Smooth muscle cell (in vitro differentiated cells): ENCODE measurements around the gene PRTFDC1. TPM values are rescaled to one million over a fixed set of nuclear protein-coding genes. Genes with fewer than 3 reads are reported as not detected.

Experiments
- DNase-seq: peaks from one replicate; lab custom pipeline; 2025; ENCODE audit not compliant: unreplicated experiment; lab: John Stamatoyannopoulos, UW
- H2AFZ ChIP-seq: fragments of 200-600 bp; sonication (generic); 2 replicates; pipeline ENCODE4 v1.6.0; 2016; ENCODE audit warnings: antibody characterized with exemption, low read depth, mild to moderate bottlenecking
- H3F3A ChIP-seq: fragments of 200-600 bp; sonication (generic); 2 replicates; pipeline ENCODE4 v1.6.0; 2017; ENCODE audit warnings: antibody characterized with exemption, low read depth
- H3K27ac ChIP-seq: fragments of 200-600 bp; sonication (generic); 2 replicates; pipeline ENCODE4 v1.5.1; 2016; ENCODE audit warnings: low read depth, mild to moderate bottlenecking
- H3K27me3 ChIP-seq: fragments of 200-600 bp; sonication (generic); 2 replicates; pipeline ENCODE4 v1.6.1; 2016; ENCODE audit warnings: low read depth, mild to moderate bottlenecking
- H3K36me3 ChIP-seq: fragments of 200-600 bp; sonication (generic); 2 replicates; pipeline ENCODE4 v1.5.1; 2016; ENCODE audit warnings: low read depth
- H3K4me1 ChIP-seq: fragments of 200-600 bp; sonication (generic); 2 replicates; pipeline ENCODE4 v1.5.1; 2016; ENCODE audit warnings: low read depth
- H3K4me2 ChIP-seq: fragments of 200-600 bp; sonication (generic); 2 replicates; pipeline ENCODE4 v1.6.0; 2016; ENCODE audit warnings: mild to moderate bottlenecking
- H3K4me3 ChIP-seq: fragments of 200-600 bp; sonication (generic); 2 replicates; pipeline ENCODE4 v1.5.1; 2016; ENCODE audit warnings: mild to moderate bottlenecking
- H3K79me2 ChIP-seq: fragments of 200-600 bp; sonication (generic); 2 replicates; pipeline ENCODE4 v1.6.0; 2016; ENCODE audit warnings: low read depth, mild to moderate bottlenecking
- H3K9ac ChIP-seq: fragments of 200-600 bp; sonication (generic); 2 replicates; pipeline ENCODE4 v1.6.0; 2016; ENCODE audit warnings: low read depth
- H3K9me3 ChIP-seq: fragments of 200-600 bp; sonication (generic); replicated peaks from 2 replicates; pipeline ENCODE4 v1.5.1; 2016; ENCODE audit warnings: low read depth
- H4K20me1 ChIP-seq: fragments of 200-600 bp; sonication (generic); 2 replicates; pipeline ENCODE4 v1.6.0; 2016; ENCODE audit warnings: low read depth
- WGBS: methylation state at CpG from one replicate; pipeline ENCODE4 v1.1.7; 2016; ENCODE audit warnings: low lambda C conversion rate; 5-methylcytosine and 5-hydroxymethylcytosine counted together
- polyA plus RNA-seq: library from polyadenylated mRNA; unstranded; fragments of >200 nt; fragmentation: Nextera tagmentation; extraction: Ambion mirVana; gene quantifications from 2 replicates; pipeline ENCODE4 v1.2.1, GENCODE V29; 2016
- total RNA-seq: library from RNA; depleted of rRNA; stranded (reverse); fragments of >200 nt; gene quantifications from 2 replicates; pipeline ENCODE4 v1.2.3, GENCODE V29; 2014
- TF ChIP-seq, protein P1 (sequence below): fragments of 200-600 bp; sonication (generic); IDR thresholded peaks from 2 replicates; pipeline ENCODE4 v1.5.1; 2017; ENCODE audit warnings: borderline replicate concordance, mild to moderate bottlenecking, antibody characterized with exemption; ENCODE audit not compliant: insufficient read depth, poor library complexity, severe bottlenecking

Gene PRTFDC1
- total and polyA plus RNA-seq, 2 experiments from 2014 or later: 10.2 to 11.9 TPM

DNA sequence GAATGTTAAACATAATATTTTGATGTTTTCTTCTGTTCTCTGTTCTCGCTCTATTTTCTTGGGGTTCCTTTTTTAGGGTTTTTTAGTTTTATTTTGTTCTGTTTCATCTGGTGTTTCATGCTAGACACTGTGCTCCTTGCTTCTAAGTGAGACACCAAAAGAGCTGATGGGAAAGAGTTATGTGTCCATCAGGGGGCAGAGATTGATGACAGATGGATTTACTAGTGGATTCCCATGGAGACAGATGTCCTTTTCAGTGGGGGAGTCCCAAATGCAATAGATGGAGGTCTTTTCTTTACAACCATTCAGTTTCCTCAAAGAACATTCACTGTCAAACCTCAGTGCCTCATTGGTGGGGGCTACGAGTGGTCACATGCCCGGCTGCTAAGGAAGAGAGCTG is 34.9 kb downstream of the PRTFDC1 start:
- 98% methylated on average over 3 of the region's 3 CpGs for WGBS
- no peak overlapping the region for H2AFZ ChIP-seq

DNA sequence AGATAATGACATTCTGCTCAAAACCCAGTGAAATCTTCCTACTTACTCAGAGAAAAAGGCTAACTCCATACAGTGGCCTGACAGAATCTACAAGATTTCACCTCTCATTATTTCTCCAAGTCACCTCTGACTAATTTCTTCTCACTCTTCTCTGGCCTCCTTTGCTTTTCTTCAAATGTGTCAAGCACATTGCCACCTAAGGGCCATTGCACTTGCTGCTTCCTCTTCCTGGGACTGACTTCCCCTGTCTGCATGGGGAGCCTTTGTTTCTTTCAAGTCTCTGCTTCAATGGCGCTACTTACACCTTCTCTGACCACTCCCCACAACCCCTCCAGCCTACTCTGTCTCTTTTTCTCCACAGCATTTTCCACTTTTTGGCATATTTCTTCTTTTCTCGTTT is 36.0 kb downstream of the PRTFDC1 start:
- Histone ChIP-seq H3K4me2 (no peak overlapping the region), H3K9me3 (no peaks in the 10 kb centered on the region), H3K79me2 (no peaks in the 10 kb centered on the region), H3K27ac (no peak overlapping the region), H3K27me3 (no peaks in the 10 kb centered on the region), H3K4me3 (no peak overlapping the region), H4K20me1 (no peaks in the 10 kb centered on the region), H3K4me1 (no peaks in the 10 kb centered on the region), H3K9ac (no peak overlapping the region), H3F3A (peaks cover 4% of the 10 kb centered on the region), H2AFZ (no peak overlapping the region), H3K36me3 (no peaks in the 10 kb centered on the region)
- DNase-seq: no peak
- 97% methylated on average over 2 of the region's 2 CpGs for WGBS
- TF ChIP-seq, protein P1, sequence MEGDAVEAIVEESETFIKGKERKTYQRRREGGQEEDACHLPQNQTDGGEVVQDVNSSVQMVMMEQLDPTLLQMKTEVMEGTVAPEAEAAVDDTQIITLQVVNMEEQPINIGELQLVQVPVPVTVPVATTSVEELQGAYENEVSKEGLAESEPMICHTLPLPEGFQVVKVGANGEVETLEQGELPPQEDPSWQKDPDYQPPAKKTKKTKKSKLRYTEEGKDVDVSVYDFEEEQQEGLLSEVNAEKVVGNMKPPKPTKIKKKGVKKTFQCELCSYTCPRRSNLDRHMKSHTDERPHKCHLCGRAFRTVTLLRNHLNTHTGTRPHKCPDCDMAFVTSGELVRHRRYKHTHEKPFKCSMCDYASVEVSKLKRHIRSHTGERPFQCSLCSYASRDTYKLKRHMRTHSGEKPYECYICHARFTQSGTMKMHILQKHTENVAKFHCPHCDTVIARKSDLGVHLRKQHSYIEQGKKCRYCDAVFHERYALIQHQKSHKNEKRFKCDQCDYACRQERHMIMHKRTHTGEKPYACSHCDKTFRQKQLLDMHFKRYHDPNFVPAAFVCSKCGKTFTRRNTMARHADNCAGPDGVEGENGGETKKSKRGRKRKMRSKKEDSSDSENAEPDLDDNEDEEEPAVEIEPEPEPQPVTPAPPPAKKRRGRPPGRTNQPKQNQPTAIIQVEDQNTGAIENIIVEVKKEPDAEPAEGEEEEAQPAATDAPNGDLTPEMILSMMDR: no peak

More for the DNA sequence above, 34.9 kb downstream of the PRTFDC1 start:
- Histone ChIP-seq H3K4me1 (no peaks in the 10 kb centered on the region), H3K36me3 (no peaks in the 10 kb centered on the region), H3K4me2 (no peak overlapping the region), H3K9me3 (no peaks in the 10 kb centered on the region), H4K20me1 (no peaks in the 10 kb centered on the region), H3K27me3 (no peaks in the 10 kb centered on the region), H3K9ac (no peak overlapping the region), H3K79me2 (no peaks in the 10 kb centered on the region), H3F3A (peaks cover 4% of the 10 kb centered on the region), H3K27ac (no peak overlapping the region), H3K4me3 (no peak overlapping the region)
- no peak for DNase-seq
- TF ChIP-seq, protein P1: no peak

DNA sequence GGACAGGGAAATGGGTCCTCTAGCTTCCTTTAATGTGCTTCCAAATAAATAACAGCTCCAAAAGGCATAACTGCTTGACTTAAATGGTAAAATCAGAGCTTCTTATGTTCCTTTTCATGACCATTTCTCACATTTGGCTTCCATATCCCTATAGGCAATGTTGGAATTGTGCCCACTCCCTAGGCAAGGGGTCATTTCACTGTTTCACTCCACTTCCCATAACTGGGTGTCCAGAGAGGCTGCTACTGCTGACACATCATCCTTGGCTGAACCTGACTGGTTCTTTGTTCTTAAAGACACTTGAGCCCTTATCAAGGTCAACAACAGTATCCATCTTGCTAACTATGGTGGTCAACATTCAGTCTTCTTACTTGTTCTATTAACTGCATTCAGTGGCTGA is 37.1 kb downstream of the PRTFDC1 start:
- no peak for DNase-seq
- Histone ChIP-seq H3K27ac (no peak overlapping the region), H3K4me3 (no peak overlapping the region), H3K27me3 (no peaks in the 10 kb centered on the region), H4K20me1 (no peaks in the 10 kb centered on the region), H3K79me2 (no peaks in the 10 kb centered on the region), H3K36me3 (no peaks in the 10 kb centered on the region), H2AFZ (no peak overlapping the region), H3K9me3 (no peaks in the 10 kb centered on the region), H3F3A (no peaks in the 10 kb centered on the region), H3K9ac (no peak overlapping the region), H3K4me1 (no peaks in the 10 kb centered on the region), H3K4me2 (no peak overlapping the region)
- TF ChIP-seq, protein P1: no peak

DNA sequence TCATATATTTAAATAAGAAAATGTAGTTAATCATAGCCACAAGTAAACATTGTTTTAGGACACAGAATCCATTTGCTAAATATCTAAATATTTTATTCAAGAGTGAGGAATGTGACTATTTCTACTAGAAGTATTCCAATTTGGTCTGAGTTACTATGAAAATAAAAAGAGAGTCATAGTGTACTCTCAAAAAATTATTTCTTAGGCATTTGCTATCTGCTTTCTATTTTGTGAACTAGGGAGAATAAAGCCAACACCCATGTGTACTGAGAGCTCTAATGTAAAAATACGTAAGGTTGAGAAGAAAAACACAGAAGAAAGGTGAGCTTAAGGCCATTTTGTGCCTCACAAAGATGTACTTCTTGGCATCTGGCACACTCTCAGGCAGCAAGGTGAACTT is 38.3 kb downstream of the PRTFDC1 start:
- H3K27ac ChIP-seq: no peak overlapping the region
- H4K20me1 ChIP-seq: no peaks in the 10 kb centered on the region
- no peak overlapping the region for H3K4me3 ChIP-seq
- TF ChIP-seq, protein P1: no peak
- no peaks in the 10 kb centered on the region for H3K9me3 ChIP-seq
- no peak overlapping the region for H3K4me2 ChIP-seq
- H3F3A ChIP-seq: no peaks in the 10 kb centered on the region
- no peak for DNase-seq
- no peaks in the 10 kb centered on the region for H3K27me3 ChIP-seq
- no peak overlapping the region for H2AFZ ChIP-seq
- H3K79me2 ChIP-seq: no peaks in the 10 kb centered on the region
- no peaks in the 10 kb centered on the region for H3K36me3 ChIP-seq
- WGBS: 100% methylated on average over 1 of the region's 1 CpG
- H3K9ac ChIP-seq: no peak overlapping the region
- no peaks in the 10 kb centered on the region for H3K4me1 ChIP-seq
